Smooth muscle cell of trachea (primary cell): ENCODE data around the gene C10orf90. TPM values are rescaled to one million over a fixed set of nuclear protein-coding genes. Genes with fewer than 3 reads are reported as not detected.

Source experiments
- total RNA-seq: library from RNA; depleted of rRNA; stranded (reverse); fragments of >200 nt; gene quantifications from 2 replicates; pipeline ENCODE4 v1.2.1, GENCODE V29; 2014

C10orf90 gene, protein sequence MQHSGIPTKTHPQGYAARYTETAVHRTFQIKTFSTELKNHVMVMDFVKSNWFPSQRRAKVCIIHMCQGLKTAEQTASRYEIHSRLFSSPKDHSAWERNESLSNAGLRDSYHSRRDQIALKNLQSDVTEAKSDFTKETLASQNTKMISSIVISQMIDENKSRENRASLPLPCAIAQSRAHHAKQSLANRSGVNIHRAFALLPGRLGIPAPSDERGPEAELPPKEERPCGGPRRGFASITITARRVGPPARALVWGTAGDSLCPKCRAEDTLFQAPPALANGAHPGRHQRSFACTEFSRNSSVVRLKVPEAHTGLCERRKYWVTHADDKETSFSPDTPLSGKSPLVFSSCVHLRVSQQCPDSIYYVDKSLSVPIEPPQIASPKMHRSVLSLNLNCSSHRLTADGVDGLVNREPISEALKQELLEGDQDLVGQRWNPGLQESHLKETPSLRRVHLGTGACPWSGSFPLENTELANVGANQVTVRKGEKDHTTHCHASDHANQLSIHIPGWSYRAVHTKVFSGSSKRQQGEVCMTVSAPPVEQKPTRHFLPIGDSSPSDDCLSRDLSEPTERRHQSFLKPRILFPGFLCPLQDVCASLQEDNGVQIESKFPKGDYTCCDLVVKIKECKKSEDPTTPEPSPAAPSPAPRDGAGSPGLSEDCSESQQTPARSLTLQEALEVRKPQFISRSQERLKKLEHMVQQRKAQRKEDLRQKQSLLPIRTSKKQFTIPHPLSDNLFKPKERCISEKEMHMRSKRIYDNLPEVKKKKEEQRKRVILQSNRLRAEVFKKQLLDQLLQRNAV
- total RNA-seq, result 0.17 TPM in 1 of 2 replicates, not detected in the other

DNA sequence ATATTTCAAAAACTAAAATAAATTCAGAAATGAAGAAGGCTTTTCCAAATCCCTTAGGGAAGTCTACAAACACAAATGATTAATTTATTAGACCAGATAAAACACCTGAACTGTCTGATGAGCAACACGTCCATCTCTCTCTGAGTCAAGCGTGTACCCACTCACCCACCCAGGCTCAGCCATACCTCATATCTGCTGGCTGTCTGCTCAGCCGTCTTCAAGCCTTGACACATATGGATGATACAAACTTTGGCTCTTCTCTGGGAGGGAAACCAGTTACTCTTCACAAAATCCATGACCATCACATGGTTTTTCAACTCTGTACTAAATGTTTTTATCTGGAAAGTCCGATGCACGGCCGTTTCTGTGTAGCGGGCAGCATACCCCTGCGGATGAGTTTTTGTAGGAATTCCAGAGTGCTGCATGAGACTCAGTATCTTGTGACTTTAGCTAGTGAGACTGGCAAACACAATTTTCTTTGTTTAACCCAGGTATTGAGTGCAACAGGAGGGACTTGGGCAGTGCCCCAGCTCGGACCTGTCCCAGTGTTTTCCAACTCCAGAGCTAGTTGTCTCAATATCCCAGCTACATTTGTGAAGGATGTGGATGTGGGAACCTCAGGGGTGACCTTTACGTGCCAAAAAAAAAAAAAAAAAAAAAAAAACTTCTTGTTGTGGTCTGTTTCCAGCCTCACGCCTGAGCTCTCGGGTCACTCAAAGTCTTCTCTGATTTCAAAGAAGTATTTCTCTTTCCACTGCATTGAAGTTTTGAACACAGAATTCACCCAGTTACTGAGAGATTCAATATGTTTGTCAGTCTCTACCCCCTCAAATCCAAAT is at the start of gene C10orf90:
C10orf90 (minus strand) TSS at position 638 of the 839 bp plus-strand sequence; CDS start at position 425, 213 bp downstream.

DNA sequence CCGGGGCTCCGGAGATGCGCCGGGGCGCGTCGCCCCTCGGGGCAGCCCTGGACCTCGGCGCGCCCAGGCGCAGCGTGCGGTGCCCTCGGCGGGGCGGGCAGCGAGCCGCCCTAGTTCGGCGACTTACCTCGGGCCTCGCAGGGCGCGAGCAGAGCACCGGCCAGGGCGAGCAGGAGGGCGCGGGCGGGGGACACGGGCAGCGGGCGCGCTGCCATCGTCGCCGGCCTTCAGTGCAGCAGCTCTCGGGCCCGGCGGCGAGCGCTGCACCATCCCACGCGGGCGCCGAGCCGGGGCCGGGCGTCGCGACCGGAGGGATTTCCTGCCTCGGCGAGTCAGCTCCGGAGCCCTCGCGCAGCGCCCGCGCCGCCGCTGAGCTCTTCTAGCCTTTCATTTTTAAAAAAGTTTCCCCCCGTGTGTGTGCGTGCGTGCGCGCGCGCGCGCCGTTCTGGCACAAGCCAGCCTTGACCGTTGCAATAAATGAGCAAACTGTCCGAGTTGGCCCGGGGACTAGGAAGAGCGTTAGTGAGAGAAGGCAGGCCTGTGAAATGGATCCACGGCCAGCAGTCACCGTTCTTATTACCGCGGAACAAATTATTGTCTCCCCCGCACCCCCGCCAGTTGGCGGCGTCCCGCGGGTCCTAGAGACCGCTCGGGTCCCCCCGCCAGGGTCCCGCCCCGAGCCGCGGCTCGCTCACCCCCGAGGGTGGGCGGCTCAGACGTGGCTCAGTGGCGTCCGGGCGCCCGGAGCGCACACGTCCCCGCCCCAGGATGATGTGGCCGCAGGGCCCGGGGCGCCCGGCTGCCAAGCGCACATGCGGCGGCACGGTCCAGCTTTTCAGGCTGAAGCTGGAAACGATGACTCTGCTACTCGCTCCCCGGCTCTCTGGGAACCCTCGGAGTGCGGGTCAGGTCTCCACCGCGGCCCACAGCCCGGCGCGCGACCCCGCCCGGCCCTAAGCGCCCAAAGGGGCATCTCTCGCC is 282.3 kb downstream of the C10orf90 start, which contains the start of gene ADAM12:
ADAM12 (minus strand) TSS at position 547 of the 981 bp plus-strand sequence; CDS start at position 215, 332 bp downstream.

Other genes with a start within 250 kb of the C10orf90 start
- 86.0 and 108 TPM in 2 replicates for gene DOCK1, start 234.7 kb upstream of the C10orf90 start, total RNA-seq